ENCODE results near the gene ATP11B. TPM values are rescaled to one million over a fixed set of nuclear protein-coding genes. Genes with fewer than 3 reads are reported as not detected.

Gene ATP11B
- total and polyA plus RNA-seq, 9 of the 15 experiments (the other 6 are each of a cell fraction or from before 2014, with no cell fraction given): 11.9 to 68.7 (median 41.8) TPM

DNA sequence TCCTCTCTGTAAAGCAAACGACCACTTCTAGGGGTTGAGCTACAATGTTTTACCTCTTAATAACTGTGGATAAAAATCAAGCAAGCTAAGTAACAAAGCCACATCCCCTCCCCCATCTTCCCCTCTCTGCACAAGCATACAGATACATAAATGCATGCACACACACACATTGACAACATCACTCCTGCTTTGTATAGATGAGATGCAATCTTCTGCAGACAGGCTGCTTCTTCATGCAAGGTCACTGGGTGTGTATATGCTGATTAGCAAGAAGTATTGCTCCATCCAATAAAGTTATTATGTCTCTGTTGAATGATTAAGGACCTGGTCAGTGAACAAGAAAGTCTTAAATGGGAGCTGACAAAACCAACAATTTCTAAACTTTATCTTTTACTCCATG, 8.8 kb upstream of the ATP11B start (continued):
- TF ChIP-seq, protein P1, sequence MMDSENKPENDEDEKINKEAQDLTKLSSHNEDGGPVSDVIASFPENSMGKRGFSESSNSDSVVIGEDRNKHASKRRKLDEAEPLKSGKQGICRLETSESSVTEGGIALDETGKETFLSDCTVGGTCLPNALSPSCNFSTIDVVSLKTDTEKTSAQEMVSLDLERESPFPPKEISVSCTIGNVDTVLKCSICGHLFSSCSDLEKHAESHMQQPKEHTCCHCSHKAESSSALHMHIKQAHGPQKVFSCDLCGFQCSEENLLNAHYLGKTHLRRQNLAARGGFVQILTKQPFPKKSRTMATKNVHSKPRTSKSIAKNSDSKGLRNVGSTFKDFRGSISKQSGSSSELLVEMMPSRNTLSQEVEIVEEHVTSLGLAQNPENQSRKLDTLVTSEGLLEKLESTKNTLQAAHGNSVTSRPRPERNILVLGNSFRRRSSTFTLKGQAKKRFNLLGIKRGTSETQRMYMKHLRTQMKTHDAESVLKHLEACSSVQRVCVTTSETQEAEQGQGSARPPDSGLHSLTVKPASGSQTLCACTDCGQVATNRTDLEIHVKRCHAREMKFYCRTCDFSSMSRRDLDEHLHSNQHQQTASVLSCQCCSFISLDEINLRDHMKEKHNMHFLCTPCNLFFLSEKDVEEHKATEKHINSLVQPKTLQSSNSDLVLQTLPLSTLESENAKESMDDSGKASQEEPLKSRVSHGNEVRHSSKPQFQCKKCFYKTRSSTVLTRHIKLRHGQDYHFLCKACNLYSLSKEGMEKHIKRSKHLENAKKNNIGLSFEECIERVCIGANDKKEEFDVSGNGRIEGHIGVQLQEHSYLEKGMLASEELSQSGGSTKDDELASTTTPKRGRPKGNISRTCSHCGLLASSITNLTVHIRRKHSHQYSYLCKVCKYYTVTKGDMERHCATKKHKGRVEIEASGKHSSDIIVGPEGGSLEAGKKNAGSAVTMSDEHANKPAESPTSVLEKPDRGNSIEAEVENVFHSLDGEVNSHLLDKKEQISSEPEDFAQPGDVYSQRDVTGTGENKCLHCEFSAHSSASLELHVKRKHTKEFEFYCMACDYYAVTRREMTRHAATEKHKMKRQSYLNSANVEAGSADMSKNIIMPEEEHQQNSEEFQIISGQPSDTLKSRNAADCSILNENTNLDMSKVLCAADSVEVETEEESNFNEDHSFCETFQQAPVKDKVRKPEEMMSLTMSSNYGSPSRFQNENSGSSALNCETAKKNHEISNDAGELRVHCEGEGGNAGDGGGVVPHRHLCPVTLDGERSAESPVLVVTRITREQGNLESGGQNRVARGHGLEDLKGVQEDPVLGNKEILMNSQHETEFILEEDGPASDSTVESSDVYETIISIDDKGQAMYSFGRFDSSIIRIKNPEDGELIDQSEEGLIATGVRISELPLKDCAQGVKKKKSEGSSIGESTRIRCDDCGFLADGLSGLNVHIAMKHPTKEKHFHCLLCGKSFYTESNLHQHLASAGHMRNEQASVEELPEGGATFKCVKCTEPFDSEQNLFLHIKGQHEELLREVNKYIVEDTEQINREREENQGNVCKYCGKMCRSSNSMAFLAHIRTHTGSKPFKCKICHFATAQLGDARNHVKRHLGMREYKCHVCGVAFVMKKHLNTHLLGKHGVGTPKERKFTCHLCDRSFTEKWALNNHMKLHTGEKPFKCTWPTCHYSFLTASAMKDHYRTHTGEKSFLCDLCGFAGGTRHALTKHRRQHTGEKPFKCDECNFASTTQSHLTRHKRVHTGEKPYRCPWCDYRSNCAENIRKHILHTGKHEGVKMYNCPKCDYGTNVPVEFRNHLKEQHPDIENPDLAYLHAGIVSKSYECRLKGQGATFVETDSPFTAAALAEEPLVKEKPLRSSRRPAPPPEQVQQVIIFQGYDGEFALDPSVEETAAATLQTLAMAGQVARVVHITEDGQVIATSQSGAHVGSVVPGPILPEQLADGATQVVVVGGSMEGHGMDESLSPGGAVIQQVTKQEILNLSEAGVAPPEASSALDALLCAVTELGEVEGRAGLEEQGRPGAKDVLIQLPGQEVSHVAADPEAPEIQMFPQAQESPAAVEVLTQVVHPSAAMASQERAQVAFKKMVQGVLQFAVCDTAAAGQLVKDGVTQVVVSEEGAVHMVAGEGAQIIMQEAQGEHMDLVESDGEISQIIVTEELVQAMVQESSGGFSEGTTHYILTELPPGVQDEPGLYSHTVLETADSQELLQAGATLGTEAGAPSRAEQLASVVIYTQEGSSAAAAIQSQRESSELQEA (IDR thresholded peaks at IDR 0.05; ENCODE audit: low read depth): no peak
- TF ChIP-seq ELF1 (tag; IDR thresholded peaks at IDR 0.05) (no peak), NFIC (IDR thresholded peaks at IDR 0.05) (peak; percentile 75), NEUROD1 (IDR thresholded peaks at IDR 0.05; ENCODE audit: borderline replicate concordance, low read depth, low read length, partially characterized antibody) (no peak), STAT5A (IDR thresholded peaks at IDR 0.05; ENCODE audit: borderline replicate concordance, low read length) (peak; percentile 81; the same call in 1 of the 2 replicates), ZNF217 (CRISPR knock-in tag; IDR thresholded peaks at IDR 0.05) (no peak), CEBPB (tag; IDR thresholded peaks at IDR 0.05) (peak; percentile 89), PCBP1 (IDR thresholded peaks at IDR 0.05; ENCODE audit: low read depth, low read length, poor library complexity, severe bottlenecking) (no peak), TCF7L2 (IDR thresholded peaks at IDR 0.05; ENCODE audit: low read depth, low read length) (no peak), ZNF507 (tag; conservative IDR thresholded peaks at IDR 0.05) (no peak), XRCC5 (IDR thresholded peaks at IDR 0.05; ENCODE audit: low read depth, low read length) (no peak), ZNF717 (CRISPR knock-in tag; IDR thresholded peaks at IDR 0.05) (no peak), FOXA3 (CRISPR knock-in tag; conservative IDR thresholded peaks at IDR 0.05 in 1 of 2, IDR thresholded peaks at IDR 0.05 in 1 of 2) (no peak), ZNF778 (CRISPR knock-in tag; IDR thresholded peaks at IDR 0.05) (no peak), ZNF41 (CRISPR knock-in tag; conservative IDR thresholded peaks at IDR 0.05) (no peak)
